ENCODE data around the gene MRRF. TPM values are rescaled to one million over a fixed set of nuclear protein-coding genes. Genes with fewer than 3 reads are reported as not detected.

Gene MRRF, protein sequence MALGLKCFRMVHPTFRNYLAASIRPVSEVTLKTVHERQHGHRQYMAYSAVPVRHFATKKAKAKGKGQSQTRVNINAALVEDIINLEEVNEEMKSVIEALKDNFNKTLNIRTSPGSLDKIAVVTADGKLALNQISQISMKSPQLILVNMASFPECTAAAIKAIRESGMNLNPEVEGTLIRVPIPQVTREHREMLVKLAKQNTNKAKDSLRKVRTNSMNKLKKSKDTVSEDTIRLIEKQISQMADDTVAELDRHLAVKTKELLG
- total RNA-seq (2014; rRNA removed; shearing (Covaris generic); ENCODE audit: low replicate concordance), result 36.3 and 67.3 TPM in 2 replicates

DNA sequence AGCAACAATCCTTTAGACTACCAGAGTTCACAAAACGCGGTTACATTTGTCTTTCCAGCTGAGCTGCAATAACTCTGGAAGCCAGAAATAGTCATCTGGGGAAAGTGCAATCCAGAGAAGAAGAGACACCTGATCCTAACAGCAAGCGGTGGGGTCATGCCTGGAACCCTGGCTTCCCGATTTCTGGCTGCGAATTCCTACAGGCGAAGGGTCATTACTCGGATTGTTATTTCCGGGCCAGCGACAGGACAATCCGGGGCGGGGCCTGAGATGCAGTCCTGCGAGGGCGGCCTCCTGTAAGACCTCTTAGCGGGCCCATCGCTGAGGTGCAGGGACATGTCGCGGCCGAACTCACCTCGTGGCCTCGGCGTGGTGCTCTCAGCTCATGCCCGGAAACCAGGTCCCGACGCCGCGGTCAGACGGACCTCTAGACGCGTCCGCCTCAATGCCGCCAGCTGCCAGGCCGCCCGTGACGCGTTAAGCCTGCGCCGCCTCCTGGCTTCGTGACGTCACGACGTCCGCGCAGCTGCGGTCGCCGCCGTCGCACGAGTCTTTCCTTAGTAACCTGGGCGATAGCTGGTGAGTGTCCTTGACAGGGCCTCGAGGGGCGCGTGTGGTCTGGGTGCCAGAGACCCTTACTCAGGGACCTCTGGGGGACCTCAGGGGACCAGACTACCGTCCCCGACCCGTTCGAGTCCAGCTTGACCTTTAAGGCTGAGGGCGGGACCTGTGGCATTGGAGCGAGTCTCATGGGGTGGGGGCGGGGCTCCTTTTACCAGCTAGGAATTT, at the start of gene MRRF, which contains the start of gene RBM18:
MRRF (plus strand) TSS at position 523 of the 789 bp plus-strand sequence. CDS start 6,010 bp downstream, outside the sequence.
RBM18 (minus strand) TSS at position 481 of the 789 bp plus-strand sequence. CDS start 3,348 bp downstream, outside the sequence.
- H3K4me1 ChIP-seq (ENCODE audit: low read length), result peaks cover 25% of the 10 kb centered on the region
- peak within 1 kb of the TSS; percentile 38 for H2AFZ ChIP-seq (ENCODE audit: low read length)
- no peaks in the 10 kb centered on the region for H3K27me3 ChIP-seq (ENCODE audit: low read length)
- no peaks in the 10 kb centered on the region for H3K9me2 ChIP-seq (replicated peaks; ENCODE audit: insufficient read depth, low read length)
- no peaks in the 10 kb centered on the region for H3K9me3 ChIP-seq (ENCODE audit: low read length)
- peak within 1 kb of the TSS; percentile 92 for H3K4me2 ChIP-seq (ENCODE audit: low read depth, low read length, poor library complexity, severe bottlenecking)
- DNase-seq, result peak; percentile 96
- H4K20me1 ChIP-seq (ENCODE audit: insufficient read depth, low read depth, low read length), result peaks cover 3% of the 10 kb centered on the region; the same call in 1 of the 2 replicates
- H3K9ac ChIP-seq (ENCODE audit: low read length), result peak within 1 kb of the TSS; percentile 93
- peaks cover 8% of the 10 kb centered on the region for H3K36me3 ChIP-seq (ENCODE audit: insufficient read depth, low read length)
- peaks cover 86% of the 10 kb centered on the region for H3K79me2 ChIP-seq (ENCODE audit: low read length)
- peak within 1 kb of the TSS; percentile 79 for H3K27ac ChIP-seq (ENCODE audit: low read length)
- peak within 1 kb of the TSS; percentile 79 for H3K4me3 ChIP-seq (ENCODE audit: low read length)

DNA sequence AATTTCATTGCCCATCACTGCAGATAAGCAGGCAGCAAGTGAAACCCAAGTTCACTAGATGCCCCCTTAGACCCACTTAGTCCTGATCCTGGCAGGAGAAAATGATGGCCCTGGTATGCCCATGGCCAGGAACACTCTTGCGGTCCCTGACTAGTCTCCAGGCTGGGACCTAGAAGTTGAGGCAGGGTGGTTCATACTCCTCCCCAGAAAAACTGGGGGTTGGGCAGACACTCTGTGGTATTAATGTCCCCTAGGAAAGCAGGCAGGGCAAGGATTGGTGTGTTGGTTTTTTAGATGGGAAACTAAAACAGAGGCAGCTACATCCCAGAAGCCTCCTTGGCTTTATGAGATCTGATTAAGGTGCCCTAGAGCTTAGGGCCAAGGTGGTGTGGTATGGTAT, 49.0 kb upstream of the MRRF start:
- H3K4me1 ChIP-seq (ENCODE audit: low read length), result no peaks in the 10 kb centered on the region
- H3K79me2 ChIP-seq (ENCODE audit: low read length), result no peaks in the 10 kb centered on the region
- no peak overlapping the region for H2AFZ ChIP-seq (ENCODE audit: low read length)
- H3K4me2 ChIP-seq (ENCODE audit: low read depth, low read length, poor library complexity, severe bottlenecking), result no peak overlapping the region
- DNase-seq, result no peak
- H3K27me3 ChIP-seq (ENCODE audit: low read length), result no peaks in the 10 kb centered on the region
- no peak overlapping the region for H3K9ac ChIP-seq (ENCODE audit: low read length)
- H4K20me1 ChIP-seq (ENCODE audit: insufficient read depth, low read depth, low read length), result no peaks in the 10 kb centered on the region
- no peaks in the 10 kb centered on the region for H3K9me2 ChIP-seq (replicated peaks; ENCODE audit: insufficient read depth, low read length)
- no peak overlapping the region for H3K27ac ChIP-seq (ENCODE audit: low read length)
- H3K36me3 ChIP-seq (ENCODE audit: insufficient read depth, low read length), result no peaks in the 10 kb centered on the region
- H3K9me3 ChIP-seq (ENCODE audit: low read length), result no peaks in the 10 kb centered on the region
- H3K4me3 ChIP-seq (ENCODE audit: low read length), result no peak overlapping the region

DNA sequence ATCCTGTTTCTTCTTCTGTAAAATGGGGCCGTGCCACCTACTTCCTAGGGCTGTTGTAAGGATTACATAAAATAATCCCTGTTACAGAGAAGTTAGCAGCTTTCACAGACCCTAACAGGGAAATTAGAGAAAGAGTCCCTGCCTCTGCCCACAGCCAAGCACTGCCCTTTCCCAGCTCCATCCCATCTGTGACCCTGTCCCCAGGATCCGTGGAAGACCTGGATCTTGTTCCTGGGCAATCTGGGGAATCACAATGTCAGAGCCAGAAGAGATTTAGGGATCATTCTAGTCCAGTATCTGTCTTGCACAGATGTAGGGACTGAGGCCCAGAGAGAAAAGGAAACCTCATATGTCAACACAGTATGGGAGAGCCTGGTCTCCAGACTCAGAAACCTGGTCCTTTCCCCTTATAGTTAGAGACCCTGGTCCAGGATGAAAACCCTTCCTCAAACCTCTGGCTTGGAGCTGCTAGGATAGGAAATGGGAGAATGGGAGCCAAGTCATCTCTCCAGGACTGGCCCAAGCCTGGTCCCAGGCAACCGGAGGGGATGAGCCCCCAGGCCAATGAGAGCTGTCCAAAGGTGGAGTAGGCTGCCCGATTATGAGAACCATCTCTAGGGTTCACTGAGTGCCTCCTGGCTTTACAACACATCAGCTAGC, 48.4 kb upstream of the MRRF start:
- Histone ChIP-seq H4K20me1 (ENCODE audit: insufficient read depth, low read depth, low read length) (no peaks in the 10 kb centered on the region), H3K9me2 (replicated peaks; ENCODE audit: insufficient read depth, low read length) (no peaks in the 10 kb centered on the region), H3K79me2 (ENCODE audit: low read length) (no peaks in the 10 kb centered on the region), H3K27ac (ENCODE audit: low read length) (no peak overlapping the region), H3K27me3 (ENCODE audit: low read length) (no peaks in the 10 kb centered on the region), H3K4me1 (ENCODE audit: low read length) (no peaks in the 10 kb centered on the region), H3K4me3 (ENCODE audit: low read length) (no peak overlapping the region), H3K36me3 (ENCODE audit: insufficient read depth, low read length) (no peaks in the 10 kb centered on the region), H3K9me3 (ENCODE audit: low read length) (no peaks in the 10 kb centered on the region), H3K4me2 (ENCODE audit: low read depth, low read length, poor library complexity, severe bottlenecking) (no peak overlapping the region), H3K9ac (ENCODE audit: low read length) (no peak overlapping the region), H2AFZ (ENCODE audit: low read length) (no peak overlapping the region)
- no peak for DNase-seq

DNA sequence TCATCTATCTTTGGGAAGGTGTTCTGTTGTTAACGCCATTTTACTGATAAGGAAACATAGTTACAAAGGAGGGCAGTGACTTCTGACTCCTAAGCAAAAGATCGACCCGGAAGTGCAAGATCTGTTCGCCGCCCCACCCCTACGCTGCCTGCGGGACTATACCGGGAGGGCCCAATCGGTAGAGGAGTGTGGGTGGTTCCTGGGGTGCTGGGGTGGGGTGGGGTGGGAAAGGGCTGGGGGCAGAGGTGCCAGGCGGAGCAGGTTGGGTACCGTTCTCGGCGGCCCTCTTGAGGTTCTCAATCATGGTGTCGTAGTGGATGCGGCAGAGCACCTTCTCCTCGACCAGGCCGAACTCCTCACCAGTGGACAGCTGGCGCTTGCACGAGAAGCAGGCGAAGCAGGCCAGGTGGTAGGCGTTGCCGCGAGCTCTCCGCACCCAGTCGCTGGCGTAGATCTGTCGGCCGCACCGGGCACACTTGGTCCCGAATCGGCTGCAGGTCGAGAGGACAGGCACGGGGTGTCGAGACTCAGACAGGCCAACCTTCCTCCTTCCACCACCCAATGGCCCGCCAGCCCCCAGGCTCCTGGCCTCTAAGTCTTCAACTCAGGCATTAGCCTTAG, 47.8 kb upstream of the MRRF start:
- Histone ChIP-seq H2AFZ (ENCODE audit: low read length) (no peak overlapping the region), H3K9ac (ENCODE audit: low read length) (no peak overlapping the region), H3K9me2 (replicated peaks; ENCODE audit: insufficient read depth, low read length) (no peaks in the 10 kb centered on the region), H3K9me3 (ENCODE audit: low read length) (no peaks in the 10 kb centered on the region), H3K36me3 (ENCODE audit: insufficient read depth, low read length) (no peaks in the 10 kb centered on the region), H3K4me3 (ENCODE audit: low read length) (no peak overlapping the region), H3K27ac (ENCODE audit: low read length) (no peak overlapping the region), H3K27me3 (ENCODE audit: low read length) (no peaks in the 10 kb centered on the region), H3K79me2 (ENCODE audit: low read length) (no peaks in the 10 kb centered on the region), H3K4me2 (ENCODE audit: low read depth, low read length, poor library complexity, severe bottlenecking) (no peak overlapping the region), H3K4me1 (ENCODE audit: low read length) (no peaks in the 10 kb centered on the region), H4K20me1 (ENCODE audit: insufficient read depth, low read depth, low read length) (no peaks in the 10 kb centered on the region)
- no peak for DNase-seq

DNA sequence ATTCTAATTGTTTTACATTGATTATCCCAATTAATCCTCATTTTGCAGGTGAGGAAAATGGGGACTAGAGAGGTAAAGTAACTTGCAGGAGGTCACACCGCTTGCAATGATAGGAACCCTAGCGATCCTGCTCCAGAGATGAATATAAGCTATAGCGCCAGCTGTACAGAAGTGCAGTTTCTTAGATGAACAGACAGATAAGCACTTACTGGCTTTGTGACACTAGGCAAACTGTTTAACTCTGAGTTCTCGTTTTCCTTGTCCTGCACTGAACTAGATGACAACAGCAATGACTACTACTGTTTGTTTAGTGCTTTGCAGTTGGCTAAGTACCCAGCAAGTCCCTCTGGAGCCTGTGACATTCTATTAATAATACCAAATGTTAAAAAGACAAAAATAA, 47.0 kb upstream of the MRRF start:
- Histone ChIP-seq H4K20me1 (ENCODE audit: insufficient read depth, low read depth, low read length) (no peaks in the 10 kb centered on the region), H3K4me2 (ENCODE audit: low read depth, low read length, poor library complexity, severe bottlenecking) (no peak overlapping the region), H3K4me3 (ENCODE audit: low read length) (no peak overlapping the region), H2AFZ (ENCODE audit: low read length) (no peak overlapping the region), H3K27ac (ENCODE audit: low read length) (no peak overlapping the region), H3K27me3 (ENCODE audit: low read length) (no peaks in the 10 kb centered on the region), H3K9ac (ENCODE audit: low read length) (no peak overlapping the region), H3K9me2 (replicated peaks; ENCODE audit: insufficient read depth, low read length) (no peaks in the 10 kb centered on the region), H3K4me1 (ENCODE audit: low read length) (no peaks in the 10 kb centered on the region), H3K36me3 (ENCODE audit: insufficient read depth, low read length) (no peaks in the 10 kb centered on the region), H3K79me2 (ENCODE audit: low read length) (no peaks in the 10 kb centered on the region), H3K9me3 (ENCODE audit: low read length) (no peaks in the 10 kb centered on the region)
- no peak for DNase-seq

DNA sequence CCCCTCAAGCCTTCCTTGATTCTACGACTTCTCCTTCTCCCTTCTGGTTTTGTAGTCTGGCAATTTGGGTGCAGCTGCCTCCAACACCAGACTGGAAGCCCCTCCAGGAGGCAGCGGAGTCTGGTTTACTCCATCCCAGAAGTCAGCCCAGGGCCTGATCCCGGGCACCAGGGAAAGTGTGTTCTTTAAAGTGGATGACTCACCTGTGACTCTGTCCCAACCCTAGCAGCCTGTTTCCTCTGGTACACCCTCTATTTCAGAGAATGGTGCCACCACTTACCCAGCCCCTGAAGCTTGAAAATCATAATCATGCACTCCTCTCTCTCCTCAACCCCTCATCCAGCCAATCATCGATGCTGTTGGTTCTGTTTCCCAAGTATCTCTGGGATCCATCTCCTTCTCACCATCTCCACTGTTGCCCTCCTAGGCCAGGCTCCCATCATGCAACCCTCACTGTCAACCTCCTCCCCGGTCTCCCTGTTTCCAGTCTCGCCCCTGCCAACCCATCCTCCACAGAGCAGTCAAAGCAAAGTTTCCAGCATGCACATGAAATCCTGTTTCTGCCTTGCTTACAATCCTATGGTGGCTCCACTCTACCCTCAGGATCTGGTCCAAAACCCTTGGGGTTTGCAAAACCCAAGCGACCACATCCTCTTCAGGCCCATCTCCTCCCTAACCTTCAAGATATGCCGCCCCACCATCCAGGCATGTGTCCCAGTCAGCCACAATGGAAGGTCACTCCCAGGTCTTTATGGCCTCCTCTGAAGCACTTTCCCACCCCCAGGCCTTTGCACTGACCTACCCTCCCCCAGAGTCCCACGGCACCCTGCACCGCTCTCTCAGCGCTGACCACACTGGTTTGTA, 46.4 kb upstream of the MRRF start:
- no peak overlapping the region for H2AFZ ChIP-seq (ENCODE audit: low read length)
- H4K20me1 ChIP-seq (ENCODE audit: insufficient read depth, low read depth, low read length), result no peaks in the 10 kb centered on the region
- H3K27ac ChIP-seq (ENCODE audit: low read length), result no peak overlapping the region
- no peaks in the 10 kb centered on the region for H3K4me1 ChIP-seq (ENCODE audit: low read length)
- no peak overlapping the region for H3K9ac ChIP-seq (ENCODE audit: low read length)
- no peaks in the 10 kb centered on the region for H3K27me3 ChIP-seq (ENCODE audit: low read length)
- no peak overlapping the region for H3K4me2 ChIP-seq (ENCODE audit: low read depth, low read length, poor library complexity, severe bottlenecking)
- no peaks in the 10 kb centered on the region for H3K79me2 ChIP-seq (ENCODE audit: low read length)
- H3K9me2 ChIP-seq (replicated peaks; ENCODE audit: insufficient read depth, low read length), result no peaks in the 10 kb centered on the region
- no peaks in the 10 kb centered on the region for H3K9me3 ChIP-seq (ENCODE audit: low read length)
- no peak for DNase-seq
- no peaks in the 10 kb centered on the region for H3K36me3 ChIP-seq (ENCODE audit: insufficient read depth, low read length)
- H3K4me3 ChIP-seq (ENCODE audit: low read length), result no peak overlapping the region

DNA sequence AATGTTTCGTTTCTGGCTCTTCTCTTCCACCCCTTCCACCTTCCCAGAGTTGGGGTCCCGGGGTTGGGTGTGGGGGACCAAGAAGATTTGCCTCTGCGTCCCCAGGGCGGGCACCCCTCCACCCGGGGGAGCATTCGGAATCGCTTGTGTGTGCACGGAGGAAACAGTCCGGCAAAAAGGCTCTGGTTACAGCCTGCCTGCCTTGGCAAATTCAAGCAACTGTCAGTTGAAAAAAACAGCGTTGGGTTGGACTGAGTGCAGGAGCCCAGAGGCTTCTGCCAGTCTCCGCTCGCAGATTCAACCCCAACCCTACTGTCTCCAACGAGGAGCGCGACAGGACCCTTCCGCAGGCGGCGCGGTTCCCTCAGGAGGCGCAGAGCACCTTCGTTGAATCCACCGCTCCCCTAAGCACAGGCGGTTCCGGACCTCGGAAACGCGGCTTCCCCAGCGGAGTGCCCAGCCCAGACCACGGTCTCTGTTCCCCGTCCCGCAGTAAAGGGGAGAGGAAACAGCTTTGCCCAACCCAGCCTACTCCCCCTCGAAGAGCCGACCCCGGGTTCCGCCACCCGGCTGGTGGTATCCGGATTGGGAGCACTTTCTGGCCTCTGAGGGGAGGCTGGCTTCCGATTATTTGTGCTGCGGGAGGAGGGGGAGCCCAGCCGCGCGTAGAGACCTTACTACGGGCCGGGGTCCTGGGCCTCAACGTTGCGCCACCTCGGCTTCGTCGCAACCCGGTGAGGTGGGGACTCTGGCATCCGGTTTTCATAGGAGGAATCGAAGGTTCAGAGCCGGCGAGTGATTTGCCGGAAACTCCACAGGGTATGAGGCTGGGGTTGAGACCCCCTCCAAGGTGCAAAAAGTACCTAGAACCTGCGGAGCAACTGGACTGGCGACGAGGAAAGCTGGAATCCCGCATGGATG, 45.5 kb upstream of the MRRF start:
- no peaks in the 10 kb centered on the region for H3K4me1 ChIP-seq (ENCODE audit: low read length)
- no peak overlapping the region for H3K9ac ChIP-seq (ENCODE audit: low read length)
- no peak overlapping the region for H3K27ac ChIP-seq (ENCODE audit: low read length)
- H3K4me3 ChIP-seq (ENCODE audit: low read length), result no peak overlapping the region
- no peaks in the 10 kb centered on the region for H4K20me1 ChIP-seq (ENCODE audit: insufficient read depth, low read depth, low read length)
- H3K4me2 ChIP-seq (ENCODE audit: low read depth, low read length, poor library complexity, severe bottlenecking), result no peak overlapping the region
- no peak overlapping the region for H2AFZ ChIP-seq (ENCODE audit: low read length)
- H3K9me3 ChIP-seq (ENCODE audit: low read length), result no peaks in the 10 kb centered on the region
- H3K79me2 ChIP-seq (ENCODE audit: low read length), result no peaks in the 10 kb centered on the region
- no peaks in the 10 kb centered on the region for H3K36me3 ChIP-seq (ENCODE audit: insufficient read depth, low read length)
- H3K9me2 ChIP-seq (replicated peaks; ENCODE audit: insufficient read depth, low read length), result no peaks in the 10 kb centered on the region
- H3K27me3 ChIP-seq (ENCODE audit: low read length), result no peaks in the 10 kb centered on the region
- DNase-seq, result no peak
